GM23338 (cell line): ENCODE results near the gene SNAP47.

ENCODE experiments used
- CREB1 ChIP-seq: fragments of 250-450 bp; sonication (Bioruptor Pico); IDR thresholded peaks from 2 replicates; pipeline ENCODE4 v1.5.0; 2020; ENCODE audit warnings: low read depth, mild to moderate bottlenecking, moderate library complexity
- EZH2 ChIP-seq: fragments of 200-600 bp; sonication (generic); IDR thresholded peaks from one replicate; pipeline ENCODE4 v1.8.0; 2017; ENCODE audit warnings: antibody characterized with exemption, mild to moderate bottlenecking, low read depth; ENCODE audit not compliant: unreplicated experiment
- EZH2phosphoT487 ChIP-seq: fragments of 200-600 bp; sonication (generic); IDR thresholded peaks from one replicate; pipeline ENCODE4 v1.8.1; 2018; ENCODE audit warnings: antibody characterized with exemption; ENCODE audit not compliant: unreplicated experiment
- JUNB ChIP-seq: IDR thresholded peaks from one replicate; pipeline ENCODE4 v1.6.1; 2016; ENCODE audit warnings: antibody characterized with exemption; ENCODE audit not compliant: unreplicated experiment
- NANOG ChIP-seq: IDR thresholded peaks from 2 replicates; pipeline ENCODE4 v1.6.1; 2016; ENCODE audit warnings: antibody characterized with exemption, borderline replicate concordance
- POLR2AphosphoS5 ChIP-seq: IDR thresholded peaks from 2 replicates; pipeline ENCODE4 v1.6.1; 2016; ENCODE audit warnings: antibody characterized with exemption, low read depth
- ZNF331 ChIP-seq: fragments of 250-450 bp; sonication (Bioruptor Pico); IDR thresholded peaks from 2 replicates; pipeline ENCODE4 v1.5.0; 2020; ENCODE audit warnings: low read depth, mild to moderate bottlenecking, moderate library complexity
- TF ChIP-seq, protein P1 (sequence below), 2 experiments: fragments of 200-600 bp in 1 of 2; sonication (generic) in 1 of 2; conservative IDR thresholded peaks; 2 replicates each; pipeline versions ENCODE4 v1.5.1 to v1.6.1; 2016 to 2017; ENCODE audit warnings: antibody characterized with exemption in 2 of 2, low read depth in 2 of 2, mild to moderate bottlenecking in 2 of 2, moderate library complexity in 1 of 2
- TF ChIP-seq, protein P2 (sequence below): IDR thresholded peaks from one replicate; pipeline ENCODE4 v1.6.1; 2018; ENCODE audit warnings: antibody characterized with exemption; ENCODE audit not compliant: unreplicated experiment

- TF ChIP-seq, protein P1, sequence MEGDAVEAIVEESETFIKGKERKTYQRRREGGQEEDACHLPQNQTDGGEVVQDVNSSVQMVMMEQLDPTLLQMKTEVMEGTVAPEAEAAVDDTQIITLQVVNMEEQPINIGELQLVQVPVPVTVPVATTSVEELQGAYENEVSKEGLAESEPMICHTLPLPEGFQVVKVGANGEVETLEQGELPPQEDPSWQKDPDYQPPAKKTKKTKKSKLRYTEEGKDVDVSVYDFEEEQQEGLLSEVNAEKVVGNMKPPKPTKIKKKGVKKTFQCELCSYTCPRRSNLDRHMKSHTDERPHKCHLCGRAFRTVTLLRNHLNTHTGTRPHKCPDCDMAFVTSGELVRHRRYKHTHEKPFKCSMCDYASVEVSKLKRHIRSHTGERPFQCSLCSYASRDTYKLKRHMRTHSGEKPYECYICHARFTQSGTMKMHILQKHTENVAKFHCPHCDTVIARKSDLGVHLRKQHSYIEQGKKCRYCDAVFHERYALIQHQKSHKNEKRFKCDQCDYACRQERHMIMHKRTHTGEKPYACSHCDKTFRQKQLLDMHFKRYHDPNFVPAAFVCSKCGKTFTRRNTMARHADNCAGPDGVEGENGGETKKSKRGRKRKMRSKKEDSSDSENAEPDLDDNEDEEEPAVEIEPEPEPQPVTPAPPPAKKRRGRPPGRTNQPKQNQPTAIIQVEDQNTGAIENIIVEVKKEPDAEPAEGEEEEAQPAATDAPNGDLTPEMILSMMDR (conservative IDR thresholded peaks at IDR 0.05; ENCODE audit: low read depth in 2 of 2) = peak; percentile 39 to 78
- TF ChIP-seq POLR2AphosphoS5 (no peak), JUNB (no peak), EZH2 (no peak), CREB1 (CRISPR knock-in tag) (no peak), NANOG (no peak), EZH2phosphoT487 (no peak), ZNF331 (CRISPR knock-in tag) (no peak)
- TF ChIP-seq, protein P2, sequence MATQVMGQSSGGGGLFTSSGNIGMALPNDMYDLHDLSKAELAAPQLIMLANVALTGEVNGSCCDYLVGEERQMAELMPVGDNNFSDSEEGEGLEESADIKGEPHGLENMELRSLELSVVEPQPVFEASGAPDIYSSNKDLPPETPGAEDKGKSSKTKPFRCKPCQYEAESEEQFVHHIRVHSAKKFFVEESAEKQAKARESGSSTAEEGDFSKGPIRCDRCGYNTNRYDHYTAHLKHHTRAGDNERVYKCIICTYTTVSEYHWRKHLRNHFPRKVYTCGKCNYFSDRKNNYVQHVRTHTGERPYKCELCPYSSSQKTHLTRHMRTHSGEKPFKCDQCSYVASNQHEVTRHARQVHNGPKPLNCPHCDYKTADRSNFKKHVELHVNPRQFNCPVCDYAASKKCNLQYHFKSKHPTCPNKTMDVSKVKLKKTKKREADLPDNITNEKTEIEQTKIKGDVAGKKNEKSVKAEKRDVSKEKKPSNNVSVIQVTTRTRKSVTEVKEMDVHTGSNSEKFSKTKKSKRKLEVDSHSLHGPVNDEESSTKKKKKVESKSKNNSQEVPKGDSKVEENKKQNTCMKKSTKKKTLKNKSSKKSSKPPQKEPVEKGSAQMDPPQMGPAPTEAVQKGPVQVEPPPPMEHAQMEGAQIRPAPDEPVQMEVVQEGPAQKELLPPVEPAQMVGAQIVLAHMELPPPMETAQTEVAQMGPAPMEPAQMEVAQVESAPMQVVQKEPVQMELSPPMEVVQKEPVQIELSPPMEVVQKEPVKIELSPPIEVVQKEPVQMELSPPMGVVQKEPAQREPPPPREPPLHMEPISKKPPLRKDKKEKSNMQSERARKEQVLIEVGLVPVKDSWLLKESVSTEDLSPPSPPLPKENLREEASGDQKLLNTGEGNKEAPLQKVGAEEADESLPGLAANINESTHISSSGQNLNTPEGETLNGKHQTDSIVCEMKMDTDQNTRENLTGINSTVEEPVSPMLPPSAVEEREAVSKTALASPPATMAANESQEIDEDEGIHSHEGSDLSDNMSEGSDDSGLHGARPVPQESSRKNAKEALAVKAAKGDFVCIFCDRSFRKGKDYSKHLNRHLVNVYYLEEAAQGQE = no peak
These were observed 57.2 kb downstream of the SNAP47 start for GRCh38 chr1:227792216-227793078.
